Adrenal gland (tissue), 12 donors: ENCODE measurements around the gene LRP1-AS. TPM values are rescaled to one million over a fixed set of nuclear protein-coding genes. Genes with fewer than 3 reads are reported as not detected.

Experiments
- DNase-seq, 7 donors: peaks; one replicate each; pipeline ENCODE4 v3.0.0-alpha.2; 2019 to 2020
- H3K27ac ChIP-seq, 5 donors: fragments of 200-600 bp; sonication (generic) in 4 of 5; 1 replicate in 3 of 5; 2 replicates in 2 of 5; pipeline versions ENCODE4 v1.5.1 to v1.8.0; 2016 to 2020; ENCODE audit warnings: mild to moderate bottlenecking in 1 of 5
- H3K27me3 ChIP-seq: fragments of 200-600 bp; 2 replicates; pipeline ENCODE4 v1.8.0; 2021
- H3K36me3 ChIP-seq, 2 donors: fragments of 200-600 bp; replicated peaks in 1 of 2; 1 replicate in 1 of 2; 2 replicates in 1 of 2; pipeline versions ENCODE4 v1.5.1 to v1.8.0; 2018 to 2022
- H3K4me1 ChIP-seq, 2 donors: fragments of 200-600 bp; replicated peaks in 1 of 2; 1 replicate in 1 of 2; 2 replicates in 1 of 2; pipeline versions ENCODE4 v1.5.1 to v1.8.0; 2018 to 2021
- H3K4me3 ChIP-seq, 4 donors: fragments of 200-600 bp; sonication (generic) in 3 of 4; one replicate each; pipeline ENCODE4 v1.5.1; 2016 to 2018
- H3K9me3 ChIP-seq, 3 donors: fragments of 200-600 bp; sonication (generic) in 1 of 3; replicated peaks in 1 of 3; 1 replicate in 2 of 3; 2 replicates in 1 of 3; pipeline versions ENCODE4 v1.5.1 to v1.8.0; 2016 to 2021
- CTCF ChIP-seq, 6 experiments: fragments of 450-650 bp in 4 of 6; fragments of 200-600 bp in 2 of 6; sonication (generic) in 1 of 6; IDR thresholded peaks; 1 replicate in 5 of 6; 2 replicates in 1 of 6; pipeline versions ENCODE4 v1.5.1 to v1.8.0; 2016 to 2021; ENCODE audit warnings: antibody characterized with exemption in 6 of 6, mild to moderate bottlenecking in 2 of 6, moderate library complexity in 1 of 6
- POLR2A ChIP-seq, 2 donors: fragments of 450-650 bp; IDR thresholded peaks; one replicate each; pipeline ENCODE4 v1.6.1; 2017; ENCODE audit warnings: antibody characterized with exemption in 2 of 2, mild to moderate bottlenecking in 2 of 2, moderate library complexity in 1 of 2
- WGBS, 4 donors: extraction: QIAGEN DNeasy Blood & Tissue Kit in 2 of 4; methylation state at CpG; one replicate each; pipeline versions ENCODE4 v1.1.5 to v1.1.7; 2013 to 2017; 5-methylcytosine and 5-hydroxymethylcytosine counted together
- intact Hi-C, 2 donors: fragments of 100-400 bp; cut with DNase I; formaldehyde crosslinking; loops; one replicate each; pipeline versions ENCODE4 v1.14.1 to v1.15.0; 2022 to 2023
- polyA plus RNA-seq, 3 donors: library from polyadenylated mRNA; stranded (reverse); fragments of 200-250 nt in 2 of 3; fragments of 350-450 nt in 1 of 3; fragmentation: Illumina TruSeq in 1 of 3; extraction: RNeasy Lipid Tissue Mini Kit (QIAGEN cat#74804) in 1 of 3; gene quantifications; one replicate each; pipeline ENCODE4 v1.2.3, GENCODE V29; 2013 to 2014
- total RNA-seq, 9 donors: library from RNA; depleted of rRNA in 4 of 9; stranded (reverse); fragments of >200 nt in 4 of 9; fragments of 120-200 nt in 1 of 9; fragmentation: NEBNext Ultra II Directional in 1 of 9; extraction: Animal tissue kit (Norgen Biotek cat#: 25700) in 1 of 9; gene quantifications; one replicate each; pipeline versions ENCODE4 v1.1.0 to v1.2.4, GENCODE V29; 2013 to 2023
- donor health status: healthy with polysubstance abuse.
- donor health status: Bipolar disorder and iron deficiency.
- donor health status: DM: yes; HTN: yes; CAD: no.
- donor health status: DM: no; HTN: no; CAD: no.
- donor health status: DM: no; HTN: no; CAD: no.
- donor health status: DM: yes; HTN: yes; CAD: no.

LRP1-AS gene
- total and polyA plus RNA-seq, 12 donors: not detected

- intact Hi-C loops: no loop called here
- H3K27ac ChIP-seq: peak overlapping the region in 2 of 5 donors; percentile 5 to 25
- H3K36me3 ChIP-seq: peaks cover 0 to 63% of the 10 kb centered on the region in 2 donors
- no peaks in the 10 kb centered on the region for H3K9me3 ChIP-seq
- 83 to 100% (median 93%) methylated on average over 1 of the region's 1 CpG for whole genome bisulfite sequencing, 4 donors
- TF ChIP-seq CTCF (IDR thresholded peaks at IDR 0.05): no peak
- no peak for TF ChIP-seq POLR2A (IDR thresholded peaks at IDR 0.05)
- DNase-seq: peak in 2 of 7 donors; percentile 9 to 19
- H3K4me1 ChIP-seq: peaks cover 8 to 30% of the 10 kb centered on the region in 2 donors
- H3K27me3 ChIP-seq: no peaks in the 10 kb centered on the region
- H3K4me3 ChIP-seq: no peak overlapping the region
Observed at GRCh38 chr12:57098546-57098945, 48.9 kb downstream of the LRP1-AS start.

- peaks cover 8 to 32% of the 10 kb centered on the region in 2 donors for H3K4me1 ChIP-seq
- no peaks in the 10 kb centered on the region for H3K9me3 ChIP-seq
- intact Hi-C loops: no loop called here
- 50 to 62% (median 58%) methylated on average over 8 of the region's 8 CpGs for WGBS, 4 donors
- TF ChIP-seq CTCF (IDR thresholded peaks at IDR 0.05) (no peak), POLR2A (IDR thresholded peaks at IDR 0.05) (no peak)
- H3K27me3 ChIP-seq: no peaks in the 10 kb centered on the region
- no peak overlapping the region for H3K4me3 ChIP-seq
- peak in 2 of 7 donors; percentile 20 to 27 for DNase-seq
- peaks cover 0 to 70% of the 10 kb centered on the region in 2 donors for H3K36me3 ChIP-seq
- peak overlapping the region in 4 of 5 donors; percentile 2 to 72 (median 61) for H3K27ac ChIP-seq
Observed at GRCh38 chr12:57097554-57097835, 49.9 kb downstream of the LRP1-AS start.

- Histone ChIP-seq H3K27ac (peak overlapping the region in 4 of 5 donors; percentile 2 to 72 (median 61)), H3K27me3 (no peaks in the 10 kb centered on the region), H3K4me3 (no peak overlapping the region), H3K4me1 (peaks cover 8 to 28% of the 10 kb centered on the region in 2 donors), H3K36me3 (peaks cover 0 to 75% of the 10 kb centered on the region in 2 donors), H3K9me3 (no peaks in the 10 kb centered on the region)
- DNase-seq: peak in 4 of 7 donors; percentile 24 to 52 (median 44)
- 50 to 61% (median 58%) methylated on average over 7 to 8 of the region's 8 CpGs for WGBS, 4 donors
- TF ChIP-seq CTCF (IDR thresholded peaks at IDR 0.05): no peak
- TF ChIP-seq POLR2A (IDR thresholded peaks at IDR 0.05): no peak
- intact Hi-C loops: no loop called here
Observed at GRCh38 chr12:57096748-57097553, 50.5 kb downstream of the LRP1-AS start.

- intact Hi-C loops: no loop called here
- no peaks in the 10 kb centered on the region for H3K9me3 ChIP-seq
- H3K4me1 ChIP-seq: peaks cover 8 to 30% of the 10 kb centered on the region in 2 donors
- WGBS, 4 donors: 77 to 94% (median 90%) methylated on average over 6 of the region's 6 CpGs
- H3K4me3 ChIP-seq: no peak overlapping the region
- H3K27ac ChIP-seq: peak overlapping the region in 3 of 5 donors; percentile 60 to 72 (median 62)
- H3K27me3 ChIP-seq: no peaks in the 10 kb centered on the region
- peak in 2 of 7 donors; percentile 25 to 29 for DNase-seq
- TF ChIP-seq POLR2A (IDR thresholded peaks at IDR 0.05): no peak
- TF ChIP-seq CTCF (IDR thresholded peaks at IDR 0.05): no peak
- H3K36me3 ChIP-seq: peaks cover 0 to 83% of the 10 kb centered on the region in 2 donors
Observed at GRCh38 chr12:57096099-57096572, 51.3 kb downstream of the LRP1-AS start.
